ENCODE measurements around the gene AOPEP. TPM values are rescaled to one million over a fixed set of nuclear protein-coding genes. Genes with fewer than 3 reads are reported as not detected.

The AOPEP gene
- total RNA-seq, 1 donor from 2014 or later: 75.3 TPM

DNA sequence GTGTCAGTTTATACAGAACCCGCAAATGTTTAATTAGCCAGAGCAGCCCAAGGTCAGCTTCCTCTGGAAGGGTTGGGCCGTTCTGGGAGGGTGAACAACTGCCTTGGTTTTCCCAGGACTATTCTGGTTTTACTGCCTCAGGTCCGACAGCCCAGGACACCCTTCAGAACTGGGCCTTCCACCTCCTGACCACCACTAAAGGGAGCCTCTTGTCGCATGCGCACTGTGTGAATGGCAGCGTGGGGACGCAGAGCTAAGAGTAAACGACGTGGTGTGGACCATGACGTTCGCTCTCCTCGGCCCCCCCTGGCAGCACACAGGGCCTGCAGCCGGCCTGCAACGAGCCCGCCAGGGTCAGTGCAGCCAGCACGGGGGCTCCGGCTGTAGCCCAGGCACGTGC lies 376.1 kb downstream of the AOPEP start:
- H3K4me3 Mint-ChIP-seq (ENCODE audit: unreplicated experiment): no peak overlapping the region
- H3K9me3 Mint-ChIP-seq (ENCODE audit: unreplicated experiment): peaks cover 2% of the 10 kb centered on the region
- no peak overlapping the region for H3K27ac Mint-ChIP-seq (ENCODE audit: unreplicated experiment)
- Histone ChIP-seq H3K9ac (ENCODE audit: low read length) (no peak overlapping the region), H3K9me3 (ENCODE audit: insufficient read depth, low read depth, low read length) (no peaks in the 10 kb centered on the region), H3K79me2 (ENCODE audit: insufficient read depth, low read length) (no peaks in the 10 kb centered on the region), H2AFZ (ENCODE audit: low read depth, low read length) (no peak overlapping the region), H3K4me1 (ENCODE audit: insufficient read depth, low read length) (peaks cover 34% of the 10 kb centered on the region), H4K20me1 (ENCODE audit: insufficient read depth, low read length) (peaks cover 8% of the 10 kb centered on the region), H3K36me3 (ENCODE audit: insufficient read depth, low read length) (no peaks in the 10 kb centered on the region), H3K27me3 (ENCODE audit: insufficient read depth, low read length) (no peaks in the 10 kb centered on the region), H3K4me3 (ENCODE audit: insufficient read depth, low read depth, low read length) (no peak overlapping the region), H3K4me2 (ENCODE audit: low read length) (no peak overlapping the region), H3K27ac (ENCODE audit: low read depth, low read length) (no peak overlapping the region)
- peaks cover 3% of the 10 kb centered on the region for H3K36me3 Mint-ChIP-seq (ENCODE audit: low read depth, unreplicated experiment)
- no peaks in the 10 kb centered on the region for H3K27me3 Mint-ChIP-seq (ENCODE audit: low read depth, unreplicated experiment)
- H3K4me1 Mint-ChIP-seq (ENCODE audit: low read depth, unreplicated experiment): peaks cover 27% of the 10 kb centered on the region
- TF ChIP-seq, protein P1, sequence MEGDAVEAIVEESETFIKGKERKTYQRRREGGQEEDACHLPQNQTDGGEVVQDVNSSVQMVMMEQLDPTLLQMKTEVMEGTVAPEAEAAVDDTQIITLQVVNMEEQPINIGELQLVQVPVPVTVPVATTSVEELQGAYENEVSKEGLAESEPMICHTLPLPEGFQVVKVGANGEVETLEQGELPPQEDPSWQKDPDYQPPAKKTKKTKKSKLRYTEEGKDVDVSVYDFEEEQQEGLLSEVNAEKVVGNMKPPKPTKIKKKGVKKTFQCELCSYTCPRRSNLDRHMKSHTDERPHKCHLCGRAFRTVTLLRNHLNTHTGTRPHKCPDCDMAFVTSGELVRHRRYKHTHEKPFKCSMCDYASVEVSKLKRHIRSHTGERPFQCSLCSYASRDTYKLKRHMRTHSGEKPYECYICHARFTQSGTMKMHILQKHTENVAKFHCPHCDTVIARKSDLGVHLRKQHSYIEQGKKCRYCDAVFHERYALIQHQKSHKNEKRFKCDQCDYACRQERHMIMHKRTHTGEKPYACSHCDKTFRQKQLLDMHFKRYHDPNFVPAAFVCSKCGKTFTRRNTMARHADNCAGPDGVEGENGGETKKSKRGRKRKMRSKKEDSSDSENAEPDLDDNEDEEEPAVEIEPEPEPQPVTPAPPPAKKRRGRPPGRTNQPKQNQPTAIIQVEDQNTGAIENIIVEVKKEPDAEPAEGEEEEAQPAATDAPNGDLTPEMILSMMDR (IDR thresholded peaks at IDR 0.05; ENCODE audit: insufficient read depth, low read depth, low read length): no peak
- TF ChIP-seq EZH2 (IDR thresholded peaks at IDR 0.05; ENCODE audit: insufficient read depth, low read length): no peak
- FAIRE-seq (no peak), DNase-seq (ENCODE audit: low read depth) (no peak)

DNA sequence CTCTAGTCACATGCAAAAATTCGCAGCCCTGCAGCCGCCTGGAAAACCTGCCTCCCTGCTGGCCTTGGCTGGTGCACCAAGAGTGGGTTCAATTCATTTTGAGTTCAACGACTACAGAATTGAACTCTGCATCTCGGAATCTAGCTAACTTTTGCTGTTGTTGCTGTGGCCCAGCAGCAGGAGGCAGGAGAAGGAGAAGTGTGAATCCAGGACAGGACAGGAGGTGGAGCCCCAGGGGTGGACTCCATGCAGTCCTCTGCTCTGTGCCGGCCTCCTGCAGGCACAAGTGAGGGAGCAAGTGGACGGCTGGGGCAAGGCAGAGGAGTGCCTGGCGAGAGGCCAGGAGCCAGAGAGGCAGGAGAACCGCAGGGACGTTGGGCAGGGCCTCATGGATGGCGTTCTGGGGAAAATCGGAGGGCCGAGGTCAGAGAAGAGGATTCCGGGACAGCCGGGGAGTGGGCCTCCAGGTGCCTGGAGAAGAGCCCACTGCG lies 376.8 kb downstream of the AOPEP start:
- no peaks in the 10 kb centered on the region for H3K79me2 ChIP-seq (ENCODE audit: insufficient read depth, low read length)
- no peaks in the 10 kb centered on the region for H3K36me3 Mint-ChIP-seq (ENCODE audit: low read depth, unreplicated experiment)
- H3K9me3 Mint-ChIP-seq (ENCODE audit: unreplicated experiment): peaks cover under 1% of the 10 kb centered on the region
- no peak overlapping the region for H3K4me3 Mint-ChIP-seq (ENCODE audit: unreplicated experiment)
- H3K4me1 ChIP-seq (ENCODE audit: insufficient read depth, low read length): peaks cover 36% of the 10 kb centered on the region
- no peak overlapping the region for H3K4me3 ChIP-seq (ENCODE audit: insufficient read depth, low read depth, low read length)
- no peaks in the 10 kb centered on the region for H3K27me3 Mint-ChIP-seq (ENCODE audit: low read depth, unreplicated experiment)
- no peak overlapping the region for H3K4me2 ChIP-seq (ENCODE audit: low read length)
- no peaks in the 10 kb centered on the region for H3K36me3 ChIP-seq (ENCODE audit: insufficient read depth, low read length)
- H4K20me1 ChIP-seq (ENCODE audit: insufficient read depth, low read length): peaks cover 8% of the 10 kb centered on the region
- H3K9me3 ChIP-seq (ENCODE audit: insufficient read depth, low read depth, low read length): no peaks in the 10 kb centered on the region
- TF ChIP-seq EZH2 (IDR thresholded peaks at IDR 0.05; ENCODE audit: insufficient read depth, low read length): no peak
- TF ChIP-seq, protein P1 (IDR thresholded peaks at IDR 0.05; ENCODE audit: insufficient read depth, low read depth, low read length): no peak
- peak overlapping the region; percentile 47 for H3K27ac Mint-ChIP-seq (ENCODE audit: unreplicated experiment)
- peaks cover 24% of the 10 kb centered on the region for H3K4me1 Mint-ChIP-seq (ENCODE audit: low read depth, unreplicated experiment)
- H2AFZ ChIP-seq (ENCODE audit: low read depth, low read length): no peak overlapping the region
- H3K27me3 ChIP-seq (ENCODE audit: insufficient read depth, low read length): no peaks in the 10 kb centered on the region
- FAIRE-seq (no peak), DNase-seq (ENCODE audit: low read depth) (no peak)
- no peak overlapping the region for H3K27ac ChIP-seq (ENCODE audit: low read depth, low read length)
- no peak overlapping the region for H3K9ac ChIP-seq (ENCODE audit: low read length)

DNA sequence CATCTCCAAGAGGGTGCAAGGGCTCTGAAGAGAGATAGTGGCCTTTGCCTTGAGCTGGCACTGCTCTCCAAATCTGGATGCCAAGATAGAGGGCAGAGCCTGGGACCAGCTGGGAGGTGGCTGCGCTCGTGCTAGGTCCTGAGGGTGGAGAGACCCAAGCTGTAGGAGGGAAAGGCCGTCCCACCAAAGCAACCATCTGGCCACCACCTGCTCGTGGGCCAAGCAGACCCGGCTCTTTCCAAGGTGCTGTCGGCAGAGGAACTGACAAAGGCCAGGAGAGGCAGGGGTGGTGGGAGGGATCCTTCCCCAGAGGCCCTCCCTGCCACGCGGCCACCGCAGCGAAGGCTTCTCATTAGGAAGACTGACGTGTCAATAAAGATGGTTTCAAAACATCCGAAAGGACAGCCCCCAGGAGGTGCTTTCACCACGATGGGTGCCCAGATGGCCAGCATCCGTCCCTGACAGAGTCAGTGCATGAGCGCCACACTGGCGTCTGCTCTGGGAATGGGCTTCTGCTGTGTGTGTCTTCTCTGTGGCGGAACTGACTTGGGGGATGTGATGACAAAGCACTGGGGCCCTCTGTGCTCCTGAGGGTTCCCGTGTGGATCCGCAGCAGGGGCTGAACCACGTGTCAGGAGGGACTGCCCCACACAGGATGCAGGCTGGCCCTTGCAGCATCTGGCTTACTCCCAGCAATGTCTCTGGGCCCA lies 377.5 kb downstream of the AOPEP start:
- Mint-ChIP-seq H3K4me1 (ENCODE audit: low read depth, unreplicated experiment) (peaks cover 21% of the 10 kb centered on the region), H3K36me3 (ENCODE audit: low read depth, unreplicated experiment) (no peaks in the 10 kb centered on the region), H3K27me3 (ENCODE audit: low read depth, unreplicated experiment) (no peaks in the 10 kb centered on the region), H3K27ac (ENCODE audit: unreplicated experiment) (no peak overlapping the region), H3K9me3 (ENCODE audit: unreplicated experiment) (no peaks in the 10 kb centered on the region), H3K4me3 (ENCODE audit: unreplicated experiment) (no peak overlapping the region)
- H3K27me3 ChIP-seq (ENCODE audit: insufficient read depth, low read length): no peaks in the 10 kb centered on the region
- no peak overlapping the region for H2AFZ ChIP-seq (ENCODE audit: low read depth, low read length)
- no peak overlapping the region for H3K9ac ChIP-seq (ENCODE audit: low read length)
- no peaks in the 10 kb centered on the region for H3K9me3 ChIP-seq (ENCODE audit: insufficient read depth, low read depth, low read length)
- H3K4me1 ChIP-seq (ENCODE audit: insufficient read depth, low read length): peaks cover 31% of the 10 kb centered on the region
- DNase-seq (ENCODE audit: low read depth) (no peak), FAIRE-seq (no peak)
- no peaks in the 10 kb centered on the region for H3K36me3 ChIP-seq (ENCODE audit: insufficient read depth, low read length)
- H4K20me1 ChIP-seq (ENCODE audit: insufficient read depth, low read length): peaks cover 8% of the 10 kb centered on the region
- H3K27ac ChIP-seq (ENCODE audit: low read depth, low read length): no peak overlapping the region
- H3K4me2 ChIP-seq (ENCODE audit: low read length): no peak overlapping the region
- no peak overlapping the region for H3K4me3 ChIP-seq (ENCODE audit: insufficient read depth, low read depth, low read length)
- TF ChIP-seq, protein P1 (IDR thresholded peaks at IDR 0.05; ENCODE audit: insufficient read depth, low read depth, low read length): no peak
- no peak for TF ChIP-seq EZH2 (IDR thresholded peaks at IDR 0.05; ENCODE audit: insufficient read depth, low read length)
- no peaks in the 10 kb centered on the region for H3K79me2 ChIP-seq (ENCODE audit: insufficient read depth, low read length)

Data from astrocyte (in vitro differentiated cells and primary cell).